ENCODE measurements around the gene RAPGEF4.
A peak's percentile ranks its signal among the peaks of the same experiment; 100 is the strongest.

The RAPGEF4 gene

DNA sequence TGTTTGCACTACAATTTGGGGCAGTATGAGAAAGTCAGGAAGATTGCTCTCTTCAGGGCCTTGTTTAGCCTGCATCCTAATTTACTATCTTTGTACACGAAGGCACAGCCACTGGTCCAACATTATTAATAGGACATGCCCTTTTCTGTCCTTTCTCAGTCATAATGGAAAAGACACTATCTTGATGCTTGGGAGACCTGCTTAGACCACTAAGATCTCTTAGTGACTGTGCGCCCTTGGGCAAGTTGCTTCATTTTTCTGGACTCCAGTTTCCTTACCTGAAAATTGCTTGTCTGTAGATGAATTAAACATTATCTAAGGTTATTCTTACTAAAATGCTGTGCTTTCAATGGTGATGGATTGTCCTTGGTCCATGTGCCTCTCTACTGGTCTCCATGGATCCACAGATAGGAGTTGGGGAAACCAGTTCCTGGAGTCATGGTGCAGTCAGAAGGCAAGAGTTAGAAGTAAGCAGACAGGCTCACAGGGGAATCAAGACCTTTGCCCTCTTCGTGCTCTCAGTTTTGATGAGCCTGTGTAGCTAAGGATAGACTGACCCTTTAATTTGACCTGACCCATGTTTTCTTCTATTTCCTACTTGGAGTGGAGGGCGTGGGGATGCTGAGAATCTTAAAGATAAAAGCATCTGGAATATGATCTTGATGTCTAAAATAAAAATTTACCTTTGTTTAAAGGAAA is 114.0 kb downstream of the RAPGEF4 start:
- no peak for DNase-seq (ENCODE audit: low read depth)
- no peak overlapping the region for H3K4me3 ChIP-seq (replicated peaks; ENCODE audit: low read depth, low read length)
- TF ChIP-seq, protein P1, sequence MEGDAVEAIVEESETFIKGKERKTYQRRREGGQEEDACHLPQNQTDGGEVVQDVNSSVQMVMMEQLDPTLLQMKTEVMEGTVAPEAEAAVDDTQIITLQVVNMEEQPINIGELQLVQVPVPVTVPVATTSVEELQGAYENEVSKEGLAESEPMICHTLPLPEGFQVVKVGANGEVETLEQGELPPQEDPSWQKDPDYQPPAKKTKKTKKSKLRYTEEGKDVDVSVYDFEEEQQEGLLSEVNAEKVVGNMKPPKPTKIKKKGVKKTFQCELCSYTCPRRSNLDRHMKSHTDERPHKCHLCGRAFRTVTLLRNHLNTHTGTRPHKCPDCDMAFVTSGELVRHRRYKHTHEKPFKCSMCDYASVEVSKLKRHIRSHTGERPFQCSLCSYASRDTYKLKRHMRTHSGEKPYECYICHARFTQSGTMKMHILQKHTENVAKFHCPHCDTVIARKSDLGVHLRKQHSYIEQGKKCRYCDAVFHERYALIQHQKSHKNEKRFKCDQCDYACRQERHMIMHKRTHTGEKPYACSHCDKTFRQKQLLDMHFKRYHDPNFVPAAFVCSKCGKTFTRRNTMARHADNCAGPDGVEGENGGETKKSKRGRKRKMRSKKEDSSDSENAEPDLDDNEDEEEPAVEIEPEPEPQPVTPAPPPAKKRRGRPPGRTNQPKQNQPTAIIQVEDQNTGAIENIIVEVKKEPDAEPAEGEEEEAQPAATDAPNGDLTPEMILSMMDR (IDR thresholded peaks at IDR 0.05; ENCODE audit: low read length, missing control alignments) = no peak

DNA sequence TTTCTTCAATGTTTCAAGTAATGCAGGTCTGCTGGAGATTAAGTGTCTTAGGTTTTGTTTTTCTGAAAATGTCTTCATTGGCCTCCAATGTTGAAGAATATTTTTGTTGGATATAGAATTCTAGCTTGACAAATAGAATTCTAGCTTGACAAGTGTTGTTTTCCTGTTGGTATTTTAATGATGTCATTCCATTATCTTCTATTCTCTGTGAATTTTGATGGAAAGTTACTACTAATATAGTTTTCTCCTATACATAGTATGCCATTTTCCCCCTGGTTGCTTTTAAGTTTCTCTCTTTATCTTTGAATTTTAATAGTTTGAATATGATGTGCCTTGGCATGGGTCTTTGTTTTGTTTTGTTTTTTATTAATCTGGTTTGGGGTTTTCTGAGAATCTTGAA is 119.9 kb downstream of the RAPGEF4 start:
- DNase-seq (ENCODE audit: low read depth) = no peak
- TF ChIP-seq, protein P1 (IDR thresholded peaks at IDR 0.05; ENCODE audit: low read length, missing control alignments) = no peak
- no peak overlapping the region for H3K4me3 ChIP-seq (replicated peaks; ENCODE audit: low read depth, low read length)

DNA sequence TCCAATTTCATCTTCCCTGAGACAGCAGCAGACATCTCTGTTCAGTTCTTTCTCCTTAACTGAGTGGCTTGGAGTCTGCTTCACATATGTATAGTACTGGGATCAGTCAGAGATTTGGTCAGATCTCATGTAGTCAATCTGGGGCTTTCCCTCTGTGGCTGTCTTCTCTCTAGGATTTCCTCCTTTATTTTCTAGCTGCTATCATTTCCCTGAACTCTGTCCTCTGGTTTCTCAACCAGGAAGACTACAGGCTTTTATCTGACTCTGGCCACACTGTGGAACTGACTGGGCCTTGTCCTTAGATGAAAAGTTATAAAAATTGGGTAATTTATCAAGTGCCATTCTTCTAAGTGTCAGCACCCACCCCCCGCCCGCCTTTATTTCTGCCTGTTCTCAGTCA is 121.0 kb downstream of the RAPGEF4 start:
- TF ChIP-seq, protein P1 (IDR thresholded peaks at IDR 0.05; ENCODE audit: low read length, missing control alignments) = no peak
- no peak overlapping the region for H3K4me3 ChIP-seq (replicated peaks; ENCODE audit: low read depth, low read length)
- peak; percentile 42 for DNase-seq (ENCODE audit: low read depth)

DNA sequence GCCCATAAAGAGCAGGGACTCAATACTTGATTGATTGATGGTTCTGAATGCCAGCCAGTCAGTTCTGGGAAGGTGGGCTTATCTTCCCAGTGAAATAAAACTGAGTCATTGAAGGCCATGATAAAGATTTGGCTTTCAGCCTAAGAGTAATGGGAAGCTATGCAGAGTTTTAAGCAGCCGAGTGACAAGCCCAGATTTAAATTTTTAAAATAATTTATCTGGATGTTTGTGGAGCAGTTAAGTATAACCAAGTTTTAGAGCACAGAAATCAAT is 122.8 kb downstream of the RAPGEF4 start:
- TF ChIP-seq, protein P1 (IDR thresholded peaks at IDR 0.05; ENCODE audit: low read length, missing control alignments) = no peak
- peak; percentile 62 for DNase-seq (ENCODE audit: low read depth)
- no peak overlapping the region for H3K4me3 ChIP-seq (replicated peaks; ENCODE audit: low read depth, low read length)

DNA sequence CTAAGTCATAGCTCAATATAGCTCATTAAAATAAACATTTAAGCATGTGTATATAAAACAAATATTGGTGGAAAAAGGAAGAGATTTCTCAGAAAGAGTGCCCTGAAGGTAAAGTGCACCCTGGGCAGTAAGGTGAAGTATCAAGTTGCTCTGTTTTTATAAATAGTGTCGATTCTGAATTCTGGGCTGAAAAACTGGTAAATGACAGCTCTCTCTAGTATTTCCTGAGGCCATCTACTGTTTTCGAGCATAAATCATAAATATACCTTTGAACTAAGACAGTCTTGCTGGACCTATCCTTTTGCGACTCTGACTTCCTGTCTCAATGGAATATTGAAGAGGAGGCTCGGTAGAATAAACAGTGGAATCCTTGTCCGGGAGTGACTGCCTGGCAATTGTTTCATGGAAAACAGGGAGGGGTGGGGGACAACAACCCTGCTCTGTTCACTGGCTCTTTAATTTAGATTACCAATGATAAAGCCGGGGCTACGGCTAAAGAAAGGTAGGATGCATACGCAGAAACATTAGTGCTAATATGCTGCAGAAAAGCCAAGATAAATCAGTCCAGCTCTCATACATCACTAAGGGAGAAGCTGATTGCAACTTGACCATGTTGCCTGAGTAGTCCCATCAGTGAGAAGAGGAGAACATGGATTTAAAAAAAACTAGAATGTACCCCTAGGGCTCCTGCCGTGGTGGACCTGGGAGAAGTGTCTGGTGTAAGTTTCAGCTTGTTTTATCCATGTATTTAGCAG is 124.1 kb downstream of the RAPGEF4 start:
- TF ChIP-seq, protein P1 (IDR thresholded peaks at IDR 0.05; ENCODE audit: low read length, missing control alignments) = no peak
- H3K4me3 ChIP-seq (replicated peaks; ENCODE audit: low read depth, low read length) = no peak overlapping the region
- no peak for DNase-seq (ENCODE audit: low read depth)

DNA sequence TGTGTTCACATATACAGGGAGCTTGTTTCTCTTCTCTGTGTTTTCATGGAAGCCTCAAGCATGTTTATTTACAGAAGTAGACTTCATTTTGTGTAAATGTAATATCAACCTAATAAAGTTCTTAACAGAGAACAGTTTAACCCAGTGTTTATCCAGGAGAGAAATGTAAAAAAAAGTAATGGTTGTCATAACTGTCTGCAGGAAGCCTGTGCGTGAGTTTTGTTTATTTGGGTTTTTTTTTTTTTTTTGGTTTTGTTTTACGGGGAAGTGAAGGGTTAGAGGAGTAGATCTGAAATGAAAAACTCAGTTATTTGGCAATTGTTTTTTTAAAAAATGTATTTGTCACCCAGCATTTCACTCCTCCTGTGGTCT is 124.7 kb downstream of the RAPGEF4 start:
- DNase-seq (ENCODE audit: low read depth) = no peak
- TF ChIP-seq, protein P1 (IDR thresholded peaks at IDR 0.05; ENCODE audit: low read length, missing control alignments) = no peak
- no peak overlapping the region for H3K4me3 ChIP-seq (replicated peaks; ENCODE audit: low read depth, low read length)

DNA sequence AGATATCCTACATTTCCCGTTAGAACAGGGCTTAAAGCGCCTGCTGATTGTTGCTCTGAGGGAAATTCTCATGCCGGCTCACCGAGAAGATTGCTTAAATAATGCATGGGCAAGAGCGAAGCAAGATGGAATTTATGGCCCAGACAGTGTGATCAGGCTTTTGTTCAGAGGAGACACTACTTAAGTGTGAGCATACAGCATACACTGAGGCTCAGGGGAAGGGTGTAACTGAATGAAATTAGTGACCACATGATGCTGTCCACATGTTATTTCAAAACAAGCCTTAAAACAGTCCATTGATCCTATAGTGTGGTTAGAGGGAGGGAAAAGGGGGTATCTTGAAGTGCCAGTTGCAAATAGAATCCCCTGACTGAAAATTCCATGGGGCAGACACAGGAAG is 125.5 kb downstream of the RAPGEF4 start:
- TF ChIP-seq, protein P1 (IDR thresholded peaks at IDR 0.05; ENCODE audit: low read length, missing control alignments) = no peak
- DNase-seq (ENCODE audit: low read depth) = no peak
- H3K4me3 ChIP-seq (replicated peaks; ENCODE audit: low read depth, low read length) = no peak overlapping the region
